GM18505 (cell line): ENCODE results near the gene MAP3K8.

Experiments used
- ATAC-seq: cut with Tn5 transposase; IDR thresholded peaks from one replicate; pipeline ENCODE4 v1.9.1; 2021; ENCODE audit not compliant: unreplicated experiment
- POLR2A ChIP-seq: IDR thresholded peaks from 4 replicates; pipeline ENCODE4 v1.6.1; 2011; ENCODE audit warnings: borderline replicate concordance; ENCODE audit not compliant: insufficient read depth, insufficient read length; ENCODE audit errors: extremely low read depth

Gene MAP3K8

GRCh38 chr10:30433730-30434272, at the start of gene MAP3K8:
TSS of gene MAP3K8 (plus strand) at chr10:30434184. CDS start at chr10:30438939, 4,755 bp downstream.
- TF ChIP-seq POLR2A = peak; percentile 78
- ATAC-seq = peak; percentile 55

GRCh38 chr10:30384701-30385201, 49.2 kb upstream of the MAP3K8 start:
- TF ChIP-seq POLR2A = no peak
- ATAC-seq = no peak

GRCh38 chr10:30386801-30387588, 47.0 kb upstream of the MAP3K8 start:
- no peak for ATAC-seq
- no peak for TF ChIP-seq POLR2A

- no peak for TF ChIP-seq POLR2A
- no peak for ATAC-seq
These were observed 46.2 kb upstream of the MAP3K8 start for GRCh38 chr10:30387646-30388243.

GRCh38 chr10:30389543-30389942, 44.4 kb upstream of the MAP3K8 start:
- ATAC-seq = no peak
- no peak for TF ChIP-seq POLR2A

GRCh38 chr10:30390207-30390606, 43.8 kb upstream of the MAP3K8 start:
- TF ChIP-seq POLR2A = no peak
- ATAC-seq = no peak

GRCh38 chr10:30391266-30391665, 42.7 kb upstream of the MAP3K8 start:
- no peak for ATAC-seq
- no peak for TF ChIP-seq POLR2A

- no peak for TF ChIP-seq POLR2A
- ATAC-seq = peak; percentile 93
These were observed 41.4 kb upstream of the MAP3K8 start for GRCh38 chr10:30392564-30392990.

- TF ChIP-seq POLR2A = no peak
- no peak for ATAC-seq
These were observed 37.7 kb upstream of the MAP3K8 start for GRCh38 chr10:30396293-30396692.

GRCh38 chr10:30396698-30397097, 37.3 kb upstream of the MAP3K8 start:
- ATAC-seq = no peak
- no peak for TF ChIP-seq POLR2A

GRCh38 chr10:30398193-30398592, 35.8 kb upstream of the MAP3K8 start:
- no peak for TF ChIP-seq POLR2A
- no peak for ATAC-seq

- TF ChIP-seq POLR2A = no peak
- no peak for ATAC-seq
These were observed 35.2 kb upstream of the MAP3K8 start for GRCh38 chr10:30398788-30399187.

- ATAC-seq = no peak
- TF ChIP-seq POLR2A = no peak
These were observed 30.5 kb upstream of the MAP3K8 start for GRCh38 chr10:30403494-30403893.

- no peak for ATAC-seq
- no peak for TF ChIP-seq POLR2A
These were observed 29.4 kb upstream of the MAP3K8 start for GRCh38 chr10:30404540-30404939.

- no peak for ATAC-seq
- no peak for TF ChIP-seq POLR2A
These were observed 22.7 kb upstream of the MAP3K8 start for GRCh38 chr10:30411263-30411662.

GRCh38 chr10:30412901-30413300, 21.1 kb upstream of the MAP3K8 start:
- TF ChIP-seq POLR2A = no peak
- ATAC-seq = no peak
